ENCODE data around the gene GPRASP2.
A peak's percentile ranks its signal among the peaks of the same experiment; 100 is the strongest.

The GPRASP2 gene

DNA sequence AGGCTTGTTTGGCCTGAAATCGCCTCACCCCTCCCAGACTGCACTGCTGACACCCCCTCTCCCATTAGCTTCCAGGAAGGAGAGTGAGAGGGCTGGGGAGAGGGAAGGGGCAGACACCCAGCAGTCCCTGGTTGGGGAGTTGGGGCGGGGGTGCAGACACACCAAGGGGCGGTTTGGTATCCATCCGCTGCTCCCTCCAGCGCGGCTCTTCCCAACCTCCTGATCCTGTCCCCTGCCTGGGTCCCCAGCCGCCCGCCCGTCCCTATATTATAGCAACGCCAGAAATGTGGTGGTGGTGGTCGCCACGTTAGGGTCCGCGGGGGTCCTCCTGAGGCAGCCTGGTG, 33.2 kb downstream of the GPRASP2 start:
- DNase-seq (ENCODE audit: low spot score): no peak

DNA sequence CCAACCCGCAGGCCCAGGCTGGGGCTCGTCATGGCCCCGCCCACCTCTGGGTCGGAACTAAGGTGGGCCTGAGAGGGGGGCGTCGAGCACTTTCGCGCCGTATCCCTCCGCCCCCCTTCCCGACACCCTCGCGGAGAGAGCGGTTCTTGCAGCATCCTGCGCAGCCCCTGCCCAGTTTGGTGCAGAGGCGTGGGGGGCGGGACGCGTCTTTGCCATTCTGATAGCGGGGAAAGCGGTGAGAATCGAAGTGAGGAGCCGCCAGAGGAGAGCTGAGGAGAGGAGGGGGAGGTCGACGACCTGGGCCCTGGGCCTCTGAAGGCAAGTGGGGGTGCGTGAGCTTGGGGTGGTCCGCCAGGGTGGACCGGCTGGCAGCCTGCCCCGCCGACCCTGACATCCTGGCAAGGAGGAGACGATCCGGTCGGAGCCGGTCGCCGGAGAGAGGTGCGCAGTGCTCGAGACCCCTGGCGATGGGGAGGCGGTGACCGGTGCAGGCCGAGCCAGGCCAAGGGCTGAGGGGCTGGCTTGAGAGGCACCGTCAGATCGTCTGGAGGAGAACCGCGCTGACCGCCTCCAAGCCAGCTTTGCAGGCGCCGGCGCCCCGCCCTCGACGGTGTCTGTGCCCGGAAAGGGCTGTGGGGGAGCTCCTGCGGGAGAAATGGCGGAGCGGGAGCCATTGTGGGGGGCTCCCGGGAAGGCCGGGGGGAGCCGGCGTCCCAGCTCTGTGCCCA, 33.8 kb downstream of the GPRASP2 start:
- no peak for DNase-seq (ENCODE audit: low spot score)

GRCh38 chrX:102765217-102765616, 53.0 kb downstream of the GPRASP2 start:
- DNase-seq (ENCODE audit: low spot score): peak; percentile 21

GRCh38 chrX:102765809-102766208, 53.6 kb downstream of the GPRASP2 start:
- no peak for DNase-seq (ENCODE audit: low spot score)

DNA sequence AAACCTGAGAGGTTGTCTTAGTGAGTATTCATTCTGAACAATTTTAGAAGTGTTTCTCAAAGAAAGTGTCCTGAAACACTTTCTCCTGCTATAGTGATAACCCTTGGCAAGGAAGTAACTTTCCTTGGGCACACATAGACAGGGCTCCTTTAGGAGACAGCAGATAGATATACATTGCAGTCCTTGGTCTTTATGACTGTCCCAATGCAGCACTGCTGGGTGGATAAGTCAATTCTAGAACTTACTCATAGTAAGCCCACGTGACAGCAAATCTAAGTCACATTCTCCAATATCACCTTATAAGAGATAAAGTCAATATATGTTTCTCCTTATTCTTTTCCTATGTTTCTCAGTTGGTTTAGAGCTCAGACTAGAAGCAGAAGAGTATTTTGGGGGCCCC, 55.0 kb downstream of the GPRASP2 start:
- no peak for DNase-seq (ENCODE audit: low spot score)
